ENCODE results near the gene VSTM4. TPM values are rescaled to one million over a fixed set of nuclear protein-coding genes. Genes with fewer than 3 reads are reported as not detected.

Gene VSTM4
- total and polyA plus RNA-seq, 2 donors (not counting 1 experiment from before 2014, with no cell fraction given): not detected

DNA sequence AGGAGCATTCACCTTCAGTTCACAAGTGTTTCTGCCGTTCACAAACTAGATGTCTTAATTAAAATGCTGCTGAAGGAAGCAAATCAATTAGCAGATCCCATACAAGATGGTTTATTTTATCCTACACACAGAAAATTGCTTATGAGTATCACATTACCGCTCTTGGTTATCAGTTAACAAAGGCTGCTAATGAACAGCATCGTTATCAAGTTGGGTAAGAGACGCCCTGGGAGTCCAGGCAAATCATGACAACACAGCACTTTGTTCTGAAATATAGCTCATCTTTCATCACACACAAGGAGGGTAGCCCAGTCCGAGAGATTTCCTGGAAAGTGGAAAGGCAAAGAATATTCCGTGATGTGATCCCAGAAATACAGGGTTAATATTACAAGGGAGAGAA, 39.3 kb upstream of the VSTM4 start:
- TF ChIP-seq EZH2 (IDR thresholded peaks at IDR 0.05; ENCODE audit: borderline replicate concordance, insufficient read depth, low read depth, low read length, poor library complexity, severe bottlenecking): no peak
- TF ChIP-seq, protein P1, sequence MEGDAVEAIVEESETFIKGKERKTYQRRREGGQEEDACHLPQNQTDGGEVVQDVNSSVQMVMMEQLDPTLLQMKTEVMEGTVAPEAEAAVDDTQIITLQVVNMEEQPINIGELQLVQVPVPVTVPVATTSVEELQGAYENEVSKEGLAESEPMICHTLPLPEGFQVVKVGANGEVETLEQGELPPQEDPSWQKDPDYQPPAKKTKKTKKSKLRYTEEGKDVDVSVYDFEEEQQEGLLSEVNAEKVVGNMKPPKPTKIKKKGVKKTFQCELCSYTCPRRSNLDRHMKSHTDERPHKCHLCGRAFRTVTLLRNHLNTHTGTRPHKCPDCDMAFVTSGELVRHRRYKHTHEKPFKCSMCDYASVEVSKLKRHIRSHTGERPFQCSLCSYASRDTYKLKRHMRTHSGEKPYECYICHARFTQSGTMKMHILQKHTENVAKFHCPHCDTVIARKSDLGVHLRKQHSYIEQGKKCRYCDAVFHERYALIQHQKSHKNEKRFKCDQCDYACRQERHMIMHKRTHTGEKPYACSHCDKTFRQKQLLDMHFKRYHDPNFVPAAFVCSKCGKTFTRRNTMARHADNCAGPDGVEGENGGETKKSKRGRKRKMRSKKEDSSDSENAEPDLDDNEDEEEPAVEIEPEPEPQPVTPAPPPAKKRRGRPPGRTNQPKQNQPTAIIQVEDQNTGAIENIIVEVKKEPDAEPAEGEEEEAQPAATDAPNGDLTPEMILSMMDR (IDR thresholded peaks at IDR 0.05): no peak
- Histone ChIP-seq H4K20me1 (ENCODE audit: control insufficient read depth, insufficient read depth, low read length, poor library complexity, severe bottlenecking) (no peaks in the 10 kb centered on the region), H3K9me3 (ENCODE audit: control extremely low read depth in 1 of 3, control insufficient read depth in 2 of 3, insufficient read depth in 1 of 3, low read length in 2 of 3) (no peaks in the 10 kb centered on the region), H3K4me2 (replicated peaks; ENCODE audit: low read depth, low read length, poor library complexity, severe bottlenecking) (no peak overlapping the region), H3K79me2 (ENCODE audit: control insufficient read depth, insufficient read depth, low read length) (no peaks in the 10 kb centered on the region), H3K9ac (ENCODE audit: low read length) (no peak overlapping the region), H3K4me3 (ENCODE audit: control extremely low read depth in 1 of 5, extremely low read depth in 1 of 5, insufficient read depth in 1 of 5, low read depth in 2 of 5, low read length in 4 of 5) (no peak overlapping the region), H3K27ac (ENCODE audit: low read length in 2 of 2) (no peak overlapping the region), H3K4me1 (ENCODE audit: control insufficient read depth in 2 of 2, insufficient read depth in 2 of 2, low read length in 2 of 2) (no peaks in the 10 kb centered on the region), H3K36me3 (replicated peaks in 1 of 2; ENCODE audit: control extremely low read depth in 1 of 2, control insufficient read depth in 1 of 2, extremely low read depth in 1 of 2, insufficient read depth in 2 of 2, low read length in 1 of 2) (no peaks in the 10 kb centered on the region), H2AFZ (ENCODE audit: insufficient read depth, low read depth, low read length, poor library complexity, severe bottlenecking) (no peak overlapping the region), H3K27me3 (replicated peaks in 1 of 4; ENCODE audit: control extremely low read depth in 1 of 4, control insufficient read depth in 3 of 4, insufficient read depth in 4 of 4, low read length in 3 of 4) (no peaks in the 10 kb centered on the region)
- Mint-ChIP-seq H3K4me1 (peaks cover 1% of the 10 kb centered on the region), H3K27ac (no peak overlapping the region), H3K9me3 (ENCODE audit: insufficient read depth) (no peaks in the 10 kb centered on the region), H3K27me3 (peaks cover 9% of the 10 kb centered on the region), H3K4me3 (no peak overlapping the region)
- intact Hi-C loops (cut with micrococcal nuclease): no loop called here
- CTCF ChIA-PET: interaction anchor here (1.2 kb wide), 1 partner anchor 10 kb away, joined by 3 read pairs; no protein-coding TSS in a partner anchor
- ATAC-seq (ENCODE audit: low read depth): no peak
- no peak for DNase-seq
- POLR2A ChIA-PET: no interaction called here
- WGBS (ENCODE audit: insufficient coverage): 100% methylated on average over 3 of the region's 6 CpGs

DNA sequence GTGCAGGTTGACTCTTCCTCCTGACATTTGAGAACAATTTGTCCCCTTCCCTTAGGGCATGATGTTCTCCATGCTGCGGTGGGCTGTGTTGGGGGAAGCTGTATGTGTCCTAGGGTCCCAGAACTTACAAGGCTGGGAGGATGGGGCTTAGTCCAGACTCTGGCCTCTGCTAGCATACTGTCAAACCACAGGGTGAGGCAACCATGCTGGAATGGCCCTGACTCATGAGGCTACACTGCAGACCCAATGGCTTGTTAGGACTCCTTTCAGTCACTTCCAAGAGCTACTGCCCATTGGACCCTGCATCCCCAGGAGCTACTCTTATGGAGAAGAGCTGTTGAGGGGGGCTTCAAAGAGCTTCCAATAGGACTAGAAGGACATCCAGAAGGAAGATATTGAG, 38.6 kb upstream of the VSTM4 start:
- Mint-ChIP-seq H3K9me3 (ENCODE audit: insufficient read depth) (no peaks in the 10 kb centered on the region), H3K4me1 (peaks cover 1% of the 10 kb centered on the region), H3K4me3 (no peak overlapping the region), H3K27me3 (peaks cover 12% of the 10 kb centered on the region), H3K27ac (no peak overlapping the region)
- CTCF ChIA-PET: interaction anchor here (1.2 kb wide), 1 partner anchor 10 kb away, joined by 3 read pairs; no protein-coding TSS in a partner anchor
- WGBS (ENCODE audit: insufficient coverage): 100% methylated on average over 1 of the region's 1 CpG
- intact Hi-C loops (cut with micrococcal nuclease): no loop called here
- Histone ChIP-seq H2AFZ (ENCODE audit: insufficient read depth, low read depth, low read length, poor library complexity, severe bottlenecking) (no peak overlapping the region), H3K4me1 (ENCODE audit: control insufficient read depth in 2 of 2, insufficient read depth in 2 of 2, low read length in 2 of 2) (no peaks in the 10 kb centered on the region), H3K79me2 (ENCODE audit: control insufficient read depth, insufficient read depth, low read length) (no peaks in the 10 kb centered on the region), H3K36me3 (replicated peaks in 1 of 2; ENCODE audit: control extremely low read depth in 1 of 2, control insufficient read depth in 1 of 2, extremely low read depth in 1 of 2, insufficient read depth in 2 of 2, low read length in 1 of 2) (no peaks in the 10 kb centered on the region), H3K9me3 (ENCODE audit: control extremely low read depth in 1 of 3, control insufficient read depth in 2 of 3, insufficient read depth in 1 of 3, low read length in 2 of 3) (no peaks in the 10 kb centered on the region), H3K4me2 (replicated peaks; ENCODE audit: low read depth, low read length, poor library complexity, severe bottlenecking) (no peak overlapping the region), H3K9ac (ENCODE audit: low read length) (no peak overlapping the region), H4K20me1 (ENCODE audit: control insufficient read depth, insufficient read depth, low read length, poor library complexity, severe bottlenecking) (no peaks in the 10 kb centered on the region), H3K27ac (ENCODE audit: low read length in 2 of 2) (no peak overlapping the region), H3K27me3 (replicated peaks in 1 of 4; ENCODE audit: control extremely low read depth in 1 of 4, control insufficient read depth in 3 of 4, insufficient read depth in 4 of 4, low read length in 3 of 4) (no peaks in the 10 kb centered on the region), H3K4me3 (ENCODE audit: control extremely low read depth in 1 of 5, extremely low read depth in 1 of 5, insufficient read depth in 1 of 5, low read depth in 2 of 5, low read length in 4 of 5) (no peak overlapping the region)
- no peak for DNase-seq
- POLR2A ChIA-PET: no interaction called here
- no peak for ATAC-seq (ENCODE audit: low read depth)
- TF ChIP-seq EZH2 (IDR thresholded peaks at IDR 0.05; ENCODE audit: borderline replicate concordance, insufficient read depth, low read depth, low read length, poor library complexity, severe bottlenecking): no peak
- TF ChIP-seq, protein P1 (IDR thresholded peaks at IDR 0.05): no peak

Measured in B cell (primary cell).